NCI-H748 (cell line): ENCODE measurements around the gene BNC2.
A peak's percentile ranks its signal among the peaks of the same experiment; 100 is the strongest.
"Not testable (repeated sequence)": the region's sequence is repeated elsewhere in the genome, so short reads cannot be mapped to it uniquely, and the experiment has no call there.

Experiments
- DNase-seq: peaks from one replicate; lab custom pipeline; 2025; ENCODE audit not compliant: unreplicated experiment; lab: John Stamatoyannopoulos, UW

Gene BNC2, protein sequence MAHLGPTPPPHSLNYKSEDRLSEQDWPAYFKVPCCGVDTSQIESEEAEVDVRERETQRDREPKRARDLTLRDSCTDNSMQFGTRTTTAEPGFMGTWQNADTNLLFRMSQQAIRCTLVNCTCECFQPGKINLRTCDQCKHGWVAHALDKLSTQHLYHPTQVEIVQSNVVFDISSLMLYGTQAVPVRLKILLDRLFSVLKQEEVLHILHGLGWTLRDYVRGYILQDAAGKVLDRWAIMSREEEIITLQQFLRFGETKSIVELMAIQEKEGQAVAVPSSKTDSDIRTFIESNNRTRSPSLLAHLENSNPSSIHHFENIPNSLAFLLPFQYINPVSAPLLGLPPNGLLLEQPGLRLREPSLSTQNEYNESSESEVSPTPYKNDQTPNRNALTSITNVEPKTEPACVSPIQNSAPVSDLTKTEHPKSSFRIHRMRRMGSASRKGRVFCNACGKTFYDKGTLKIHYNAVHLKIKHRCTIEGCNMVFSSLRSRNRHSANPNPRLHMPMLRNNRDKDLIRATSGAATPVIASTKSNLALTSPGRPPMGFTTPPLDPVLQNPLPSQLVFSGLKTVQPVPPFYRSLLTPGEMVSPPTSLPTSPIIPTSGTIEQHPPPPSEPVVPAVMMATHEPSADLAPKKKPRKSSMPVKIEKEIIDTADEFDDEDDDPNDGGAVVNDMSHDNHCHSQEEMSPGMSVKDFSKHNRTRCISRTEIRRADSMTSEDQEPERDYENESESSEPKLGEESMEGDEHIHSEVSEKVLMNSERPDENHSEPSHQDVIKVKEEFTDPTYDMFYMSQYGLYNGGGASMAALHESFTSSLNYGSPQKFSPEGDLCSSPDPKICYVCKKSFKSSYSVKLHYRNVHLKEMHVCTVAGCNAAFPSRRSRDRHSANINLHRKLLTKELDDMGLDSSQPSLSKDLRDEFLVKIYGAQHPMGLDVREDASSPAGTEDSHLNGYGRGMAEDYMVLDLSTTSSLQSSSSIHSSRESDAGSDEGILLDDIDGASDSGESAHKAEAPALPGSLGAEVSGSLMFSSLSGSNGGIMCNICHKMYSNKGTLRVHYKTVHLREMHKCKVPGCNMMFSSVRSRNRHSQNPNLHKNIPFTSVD

GRCh38 chr9:16870596-16871335, at the start of gene BNC2:
TSS of gene BNC2 (minus strand) at chr9:16870670. CDS start at chr9:16870648, 22 bp downstream.
- peak; percentile 68 for DNase-seq

DNA sequence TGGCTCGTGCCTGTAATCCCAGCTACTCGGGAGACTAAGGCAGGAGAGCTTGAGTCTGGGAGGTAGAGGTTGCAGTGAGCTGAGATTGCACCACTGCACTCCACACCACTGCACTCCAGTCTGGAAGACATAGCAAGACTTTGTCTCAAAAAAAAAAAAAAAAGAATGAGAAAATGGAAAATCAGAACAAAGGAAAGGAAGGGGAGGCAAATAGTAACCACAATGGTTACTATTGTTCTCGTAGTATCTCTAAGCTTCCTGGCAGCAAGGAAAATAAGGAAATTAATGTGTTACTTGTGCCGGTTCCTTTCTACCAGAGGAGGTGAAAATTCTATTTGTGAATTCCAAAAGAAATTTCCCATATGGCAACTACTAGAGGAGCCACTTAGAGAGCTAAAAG, 48.5 kb upstream of the BNC2 start:
- DNase-seq, result no peak

DNA sequence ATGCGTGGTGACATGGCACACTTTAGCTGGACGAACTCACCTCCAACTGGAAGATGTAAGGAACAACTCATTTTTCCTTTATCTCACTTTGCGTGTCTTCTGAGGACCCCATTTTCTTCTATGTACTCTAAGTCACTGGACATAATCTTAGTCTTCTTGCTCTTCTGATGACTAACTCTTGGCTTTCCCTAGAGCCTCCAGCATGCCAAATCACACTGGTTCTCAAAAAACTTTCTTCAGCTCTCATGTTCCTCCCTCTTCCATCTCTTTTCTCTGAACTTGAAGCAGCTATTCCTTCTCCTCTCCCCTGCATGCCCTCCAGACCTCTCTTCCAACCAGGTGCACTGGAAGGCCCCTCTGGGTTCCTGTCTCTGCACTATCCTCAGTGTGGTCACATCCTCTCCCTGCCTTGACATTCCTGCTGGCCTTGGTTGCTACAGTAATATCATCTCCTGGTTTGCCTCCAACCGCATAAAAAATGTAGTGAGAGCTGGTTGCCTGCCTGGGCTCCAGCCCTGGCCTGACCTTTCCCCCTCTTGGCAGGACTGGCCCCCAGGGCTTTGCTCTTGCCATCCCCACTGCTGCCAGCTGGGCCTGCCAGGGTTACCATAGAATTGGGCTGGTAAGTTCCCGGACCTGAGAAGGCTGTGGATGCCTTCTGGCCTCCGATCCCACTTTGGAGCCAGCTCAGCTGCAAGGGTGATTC, 44.8 kb upstream of the BNC2 start:
- no peak for DNase-seq

DNA sequence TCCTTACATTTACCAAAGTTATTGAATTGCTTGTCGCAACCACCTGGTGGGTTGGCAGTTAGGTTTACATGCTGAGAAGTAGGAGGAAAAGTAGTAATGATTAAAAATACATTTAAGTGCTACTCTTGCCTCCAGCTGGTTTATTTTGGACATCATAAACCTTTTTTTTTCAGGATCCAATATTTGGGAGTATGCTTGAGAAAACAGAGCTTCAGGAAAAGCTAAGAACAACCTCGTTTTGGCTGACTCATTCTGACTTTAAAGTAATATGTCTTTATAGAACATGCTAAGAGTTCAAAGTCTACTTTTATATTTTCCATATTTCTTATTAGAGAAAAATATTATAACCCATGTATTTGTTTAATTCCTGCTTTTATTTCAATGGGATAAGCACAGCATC, 41.7 kb upstream of the BNC2 start:
- no peak for DNase-seq

- not testable (repeated sequence) for DNase-seq
Measured at GRCh38 chr9:16908206-16908605, 37.7 kb upstream of the BNC2 start.

GRCh38 chr9:16904655-16905054, 34.2 kb upstream of the BNC2 start:
- no peak for DNase-seq

- DNase-seq, result no peak
Measured at GRCh38 chr9:16901590-16901989, 31.1 kb upstream of the BNC2 start.

DNA sequence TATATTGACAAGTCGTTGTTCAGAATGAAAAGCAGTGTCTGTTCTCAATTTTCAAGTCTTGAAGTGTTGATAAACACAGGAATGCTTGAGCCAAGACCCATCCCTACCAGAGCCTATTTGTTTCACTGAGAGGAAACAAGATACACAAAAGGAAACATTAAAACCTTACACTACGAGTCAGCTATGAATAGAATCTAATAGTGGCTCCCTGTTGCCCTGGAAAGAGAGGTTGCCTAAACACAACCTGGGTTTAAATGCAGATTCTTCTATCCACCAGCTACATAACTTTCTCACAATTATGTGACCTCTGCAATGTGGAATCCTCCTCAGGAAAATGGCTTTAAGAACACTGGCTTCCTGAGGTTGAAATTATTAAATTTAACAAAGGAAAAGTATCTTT, 29.1 kb upstream of the BNC2 start:
- peak; percentile 23 for DNase-seq

DNA sequence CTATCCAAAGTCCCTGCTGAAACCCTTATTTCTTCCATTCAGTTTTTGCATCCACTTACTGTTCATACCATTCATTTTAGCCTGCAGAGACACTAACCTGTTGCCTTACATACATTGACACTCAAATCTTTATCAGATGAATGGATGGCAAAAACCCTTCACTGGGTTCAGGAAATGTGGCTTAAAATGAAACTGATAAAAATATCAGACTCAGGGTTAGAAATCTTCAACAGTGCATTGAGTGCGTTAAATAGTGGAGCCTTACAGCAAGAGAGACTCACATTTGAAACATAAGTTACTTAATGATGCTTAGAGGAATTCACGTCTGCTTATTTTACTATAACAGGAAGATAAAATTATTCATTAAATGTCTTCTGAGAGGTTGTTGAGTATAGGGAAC, 28.0 kb upstream of the BNC2 start:
- DNase-seq, result no peak

DNA sequence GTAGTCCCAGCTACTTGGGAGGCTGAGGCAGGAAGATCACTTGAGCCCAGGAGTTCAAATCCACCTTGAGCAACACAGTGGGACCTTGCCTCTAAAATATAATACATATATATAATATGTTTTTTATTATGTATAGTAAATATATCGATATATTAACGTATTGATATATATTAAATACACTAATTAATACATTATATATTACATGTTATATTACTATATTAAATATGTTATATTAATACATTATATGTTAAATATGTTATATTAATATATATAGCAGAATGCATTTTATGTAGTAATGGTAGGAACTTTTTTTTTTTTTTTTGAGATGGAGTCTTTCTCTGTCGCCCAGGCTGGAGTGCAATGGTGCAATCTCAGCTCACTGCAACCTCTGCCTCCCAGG, 18.1 kb upstream of the BNC2 start:
- no peak for DNase-seq

- DNase-seq, result no peak
Measured at GRCh38 chr9:16885931-16886330, 15.5 kb upstream of the BNC2 start.

DNA sequence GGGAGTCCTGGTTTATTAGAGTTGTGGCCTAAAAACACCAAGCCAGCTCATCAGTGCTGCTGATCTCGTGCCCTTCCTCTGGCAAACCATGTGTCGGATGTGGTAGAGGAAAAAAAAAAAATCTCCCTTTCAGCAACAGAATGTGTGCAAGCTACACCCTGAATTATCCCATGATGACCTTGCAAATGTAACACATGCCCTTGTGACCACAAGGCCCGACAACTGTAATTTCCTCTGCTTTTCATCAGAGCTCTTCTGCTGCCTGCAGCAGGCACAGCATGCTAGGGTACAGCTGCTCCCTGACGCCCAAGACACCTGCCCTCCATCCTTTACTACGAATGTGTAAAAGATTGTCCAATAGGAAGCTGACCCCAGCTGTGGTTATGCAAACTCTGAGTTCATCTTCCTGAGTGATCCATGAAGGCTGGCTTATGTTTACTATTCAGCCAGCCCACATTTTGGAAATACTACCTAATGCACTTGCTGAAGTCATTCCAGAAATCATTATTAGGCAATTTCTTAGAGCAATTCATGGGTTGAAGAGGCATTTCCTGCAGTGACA, 14.6 kb upstream of the BNC2 start:
- peak; percentile 57 for DNase-seq

DNA sequence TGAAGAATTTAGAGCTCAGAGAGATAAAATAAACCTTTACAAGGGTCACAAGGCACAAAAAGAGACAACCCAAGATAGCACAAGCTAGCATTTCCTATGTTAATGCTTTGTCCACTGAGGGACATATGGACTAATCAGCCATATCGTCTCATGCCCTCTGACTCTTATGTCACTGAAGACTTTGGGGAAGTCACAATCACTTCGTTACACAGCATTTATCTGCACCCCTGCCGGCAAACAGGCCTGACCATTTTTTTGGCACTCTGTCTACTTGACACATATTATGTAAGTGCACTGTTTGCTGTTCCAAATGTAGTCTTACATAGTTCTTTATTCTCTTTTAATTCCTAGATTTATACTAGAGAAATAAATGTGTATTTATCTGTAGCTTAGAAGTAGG, 13.9 kb upstream of the BNC2 start:
- DNase-seq, result no peak

GRCh38 chr9:16883586-16883985, 13.1 kb upstream of the BNC2 start:
- DNase-seq, result no peak

DNA sequence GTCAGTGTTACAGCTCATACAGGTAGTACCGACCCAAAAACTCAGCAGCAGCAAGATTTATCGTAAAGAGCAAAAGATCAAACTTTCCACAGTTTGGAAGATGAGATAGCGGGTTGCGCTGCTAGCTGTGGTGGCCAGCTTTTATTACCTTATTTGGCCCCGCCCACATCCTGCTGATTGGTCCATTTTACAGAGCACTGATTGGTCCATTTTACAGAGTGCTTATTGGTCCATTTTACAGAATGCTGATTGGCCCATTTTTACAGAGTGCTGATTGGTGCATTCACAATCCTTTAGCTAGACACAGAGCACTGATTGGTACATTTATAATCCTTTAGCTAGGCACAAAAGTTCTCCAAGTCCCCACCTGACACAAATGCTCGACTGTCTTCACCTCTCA, 12.0 kb upstream of the BNC2 start:
- DNase-seq, result not testable (repeated sequence)

GRCh38 chr9:16879416-16879815, 8.9 kb upstream of the BNC2 start:
- no peak for DNase-seq

DNA sequence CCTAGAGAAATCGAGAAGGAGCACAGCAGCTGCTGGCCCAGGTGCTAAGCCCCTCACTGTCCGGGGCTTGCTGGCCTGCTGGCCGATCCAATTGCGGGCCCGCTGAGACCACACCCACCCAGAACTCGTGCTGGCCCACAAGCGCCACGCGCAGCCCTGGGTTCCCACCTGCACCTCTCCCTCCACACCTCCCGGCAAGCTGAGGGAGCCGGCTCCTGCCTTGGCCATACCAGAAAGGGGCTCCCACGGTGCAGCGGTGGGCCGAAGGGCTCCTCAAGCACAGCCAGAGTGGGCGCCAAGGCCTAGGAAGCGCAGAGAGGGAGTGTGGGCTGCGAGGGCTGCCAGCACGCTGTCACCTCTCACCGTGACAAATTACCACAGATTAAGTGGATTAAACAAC, 6.8 kb upstream of the BNC2 start:
- no peak for DNase-seq

DNA sequence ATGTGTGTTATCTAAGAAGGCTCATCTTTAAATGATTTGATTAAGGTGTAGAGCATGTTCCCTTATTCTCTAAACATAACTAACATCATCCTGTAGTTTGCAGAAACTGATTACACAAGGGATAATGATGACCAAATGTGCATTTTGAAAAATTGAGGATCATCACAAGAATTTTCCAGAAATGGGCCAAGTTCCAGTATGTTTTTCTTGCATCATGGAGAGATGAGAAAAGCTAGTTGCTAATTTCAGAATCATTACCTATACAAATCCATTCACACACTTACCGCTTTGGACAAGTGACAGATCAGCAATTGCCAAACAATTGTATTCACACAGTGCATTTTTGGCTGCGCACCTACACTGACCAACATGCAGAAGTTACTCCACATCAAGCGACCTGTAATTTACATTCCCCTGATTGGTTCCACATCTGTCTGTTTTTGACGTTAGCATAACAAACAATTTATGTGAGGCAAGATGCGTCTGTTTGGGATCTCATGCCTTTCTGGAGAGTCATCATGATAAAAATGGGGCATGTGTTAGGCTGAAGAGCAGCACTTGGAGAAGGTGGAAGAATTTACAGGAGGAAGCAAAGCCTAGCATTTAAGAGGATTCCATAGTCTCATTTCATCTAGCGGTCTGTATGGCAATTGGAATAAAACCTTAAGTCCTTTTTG, 2.8 kb upstream of the BNC2 start:
- no peak for DNase-seq

DNA sequence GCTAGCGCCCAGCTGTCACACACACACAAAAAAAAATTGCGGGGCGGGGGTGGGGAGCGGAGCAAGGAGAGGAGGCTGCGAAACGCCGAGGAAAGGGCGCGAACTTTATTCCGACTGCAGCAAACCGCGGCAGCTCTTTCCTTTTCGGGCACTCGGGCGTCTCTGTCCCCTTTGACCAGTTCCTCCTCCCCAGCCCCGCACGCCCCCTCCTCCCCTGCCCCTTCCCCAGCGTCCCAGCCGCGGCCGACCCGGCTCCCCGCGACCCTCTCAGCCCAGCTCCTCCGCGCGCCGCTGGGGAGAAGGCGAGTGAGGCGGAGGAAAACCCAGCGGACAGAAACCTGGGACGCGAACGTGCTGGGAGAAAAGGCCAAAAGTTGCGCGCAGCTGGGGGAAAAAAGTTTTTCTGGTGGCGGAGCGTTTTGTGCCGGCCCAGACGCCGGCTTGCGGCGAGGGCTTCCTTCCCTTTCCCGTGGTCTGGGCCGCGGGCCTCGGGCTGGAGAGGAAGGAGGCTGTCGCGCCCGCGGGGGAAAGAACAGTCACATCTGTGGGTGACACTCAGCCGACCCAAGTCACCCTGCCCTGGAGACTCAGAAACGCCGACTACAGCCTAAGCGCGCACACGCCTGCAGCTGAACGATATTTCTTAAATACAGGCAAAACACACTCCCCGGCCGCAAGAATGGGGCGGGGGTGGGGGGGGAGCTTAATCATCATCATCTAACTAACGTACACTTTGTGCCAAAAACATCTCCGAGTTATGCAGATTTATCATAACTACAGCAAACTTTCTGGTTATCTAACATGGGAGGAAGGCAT, 1.1 kb upstream of the BNC2 start:
- peak; percentile 62 for DNase-seq
